GM18502 (cell line): ENCODE data around the gene ZNF333.
"Not testable (repeated sequence)": the region's sequence is repeated elsewhere in the genome, so short reads cannot be mapped to it uniquely, and the experiment has no call there.

Experiments
- ATAC-seq: cut with Tn5 transposase; IDR thresholded peaks from one replicate; pipeline ENCODE4 v1.9.1; 2021; ENCODE audit warnings: mild to moderate bottlenecking; ENCODE audit not compliant: unreplicated experiment, poor library complexity

The ZNF333 gene

GRCh38 chr19:14765841-14766240, 76.0 kb downstream of the ZNF333 start:
- ATAC-seq = not testable (repeated sequence)

- no peak for ATAC-seq
Measured at GRCh38 chr19:14767466-14767971, 77.7 kb downstream of the ZNF333 start.

GRCh38 chr19:14768001-14768400, 78.2 kb downstream of the ZNF333 start:
- no peak for ATAC-seq

GRCh38 chr19:14769201-14769600, 79.4 kb downstream of the ZNF333 start:
- ATAC-seq = no peak

GRCh38 chr19:14770136-14770535, 80.3 kb downstream of the ZNF333 start:
- no peak for ATAC-seq

GRCh38 chr19:14770944-14771839, 81.3 kb downstream of the ZNF333 start:
- ATAC-seq = no peak

- no peak for ATAC-seq
Measured at GRCh38 chr19:14772467-14772866, 82.6 kb downstream of the ZNF333 start.

GRCh38 chr19:14772995-14773394, 83.1 kb downstream of the ZNF333 start:
- ATAC-seq = no peak

- ATAC-seq = not testable (repeated sequence)
Measured at GRCh38 chr19:14773722-14774121, 83.9 kb downstream of the ZNF333 start.

GRCh38 chr19:14774373-14774772, 84.5 kb downstream of the ZNF333 start:
- no peak for ATAC-seq

- not testable (repeated sequence) for ATAC-seq
Measured at GRCh38 chr19:14775326-14775725, 85.5 kb downstream of the ZNF333 start.

- no peak for ATAC-seq
Measured at GRCh38 chr19:14775869-14776586, 86.2 kb downstream of the ZNF333 start.

- ATAC-seq = not testable (repeated sequence)
Measured at GRCh38 chr19:14777645-14778044, 87.8 kb downstream of the ZNF333 start.

- not testable (repeated sequence) for ATAC-seq
Measured at GRCh38 chr19:14778110-14778845, 88.4 kb downstream of the ZNF333 start, which contains the start of gene ADGRE2. Gene ADGRE2, minus strand, starts transcription at chr19:14778560. Its CDS starts 1,804 bp downstream, at chr19:14776756.

- no peak for ATAC-seq
Measured at GRCh38 chr19:14779151-14779550, 89.3 kb downstream of the ZNF333 start.

GRCh38 chr19:14780622-14781225, 90.9 kb downstream of the ZNF333 start:
- not testable (repeated sequence) for ATAC-seq

GRCh38 chr19:14781713-14782536, 92.1 kb downstream of the ZNF333 start:
- not testable (repeated sequence) for ATAC-seq

- ATAC-seq = no peak
Measured at GRCh38 chr19:14782626-14783409, 93.0 kb downstream of the ZNF333 start.
